Ovary (tissue), 3 donors: ENCODE data around the gene CBX2.

Experiments used
- EP300 ChIP-seq: sonication (generic); formaldehyde crosslinking; IDR thresholded peaks from one replicate; pipeline ENCODE4 v1.6.1; 2017; ENCODE audit warnings: antibody characterized with exemption
- POLR2A ChIP-seq: fragments of 450-650 bp; IDR thresholded peaks from one replicate; pipeline ENCODE4 v1.6.1; 2017; ENCODE audit warnings: antibody characterized with exemption, mild to moderate bottlenecking, moderate library complexity
- TF ChIP-seq, protein P1 (sequence below), 3 donors: fragments of 450-650 bp in 2 of 3; fragments of 200-600 bp in 1 of 3; IDR thresholded peaks; one replicate each; pipeline versions ENCODE4 v1.5.1 to v1.8.0; 2016 to 2022; ENCODE audit warnings: antibody characterized with exemption in 3 of 3, mild to moderate bottlenecking in 1 of 3
- donor health status: DM: no; HTN: no; CAD: no.

DNA sequence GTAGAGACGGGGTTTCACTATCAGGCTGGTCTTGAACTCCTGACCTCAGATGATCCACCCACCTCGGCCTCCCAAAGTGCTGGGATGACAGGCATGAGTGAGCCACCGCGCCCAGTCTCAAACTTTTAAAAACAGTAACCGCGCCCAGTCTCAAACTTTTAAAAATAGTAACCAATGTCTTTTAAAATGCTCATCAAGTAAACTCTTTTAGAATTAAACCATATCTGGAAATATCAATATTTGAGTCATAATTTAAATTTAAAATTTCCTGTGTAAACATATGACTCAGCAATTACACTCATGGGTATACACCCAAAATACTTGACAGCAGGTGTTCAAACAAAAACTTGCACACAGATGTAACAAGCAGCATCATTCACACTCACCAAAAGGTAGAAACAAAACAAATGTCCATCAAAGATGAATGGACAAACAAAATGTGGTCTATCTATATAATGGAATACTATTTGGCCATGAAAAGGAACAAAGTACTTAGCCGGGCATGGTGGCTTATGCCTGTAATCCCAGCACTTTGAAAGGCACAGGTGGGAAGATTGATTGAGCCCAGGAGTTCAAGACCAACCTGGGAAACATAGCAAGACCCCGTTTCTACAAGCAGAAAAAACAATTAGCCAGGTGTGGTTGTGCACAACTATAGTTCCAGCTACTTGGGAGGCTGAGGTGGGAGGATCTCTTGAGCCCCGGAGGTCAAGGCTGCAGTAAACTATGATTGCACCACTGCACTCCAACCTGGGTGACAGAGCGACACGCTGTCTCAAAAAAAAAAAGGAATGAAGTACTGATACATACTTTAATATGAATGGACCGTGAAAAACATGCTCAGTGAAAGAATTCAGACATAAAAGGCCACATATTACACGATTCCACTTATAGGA lies 27.1 kb upstream of the CBX2 start:
- TF ChIP-seq, protein P1, sequence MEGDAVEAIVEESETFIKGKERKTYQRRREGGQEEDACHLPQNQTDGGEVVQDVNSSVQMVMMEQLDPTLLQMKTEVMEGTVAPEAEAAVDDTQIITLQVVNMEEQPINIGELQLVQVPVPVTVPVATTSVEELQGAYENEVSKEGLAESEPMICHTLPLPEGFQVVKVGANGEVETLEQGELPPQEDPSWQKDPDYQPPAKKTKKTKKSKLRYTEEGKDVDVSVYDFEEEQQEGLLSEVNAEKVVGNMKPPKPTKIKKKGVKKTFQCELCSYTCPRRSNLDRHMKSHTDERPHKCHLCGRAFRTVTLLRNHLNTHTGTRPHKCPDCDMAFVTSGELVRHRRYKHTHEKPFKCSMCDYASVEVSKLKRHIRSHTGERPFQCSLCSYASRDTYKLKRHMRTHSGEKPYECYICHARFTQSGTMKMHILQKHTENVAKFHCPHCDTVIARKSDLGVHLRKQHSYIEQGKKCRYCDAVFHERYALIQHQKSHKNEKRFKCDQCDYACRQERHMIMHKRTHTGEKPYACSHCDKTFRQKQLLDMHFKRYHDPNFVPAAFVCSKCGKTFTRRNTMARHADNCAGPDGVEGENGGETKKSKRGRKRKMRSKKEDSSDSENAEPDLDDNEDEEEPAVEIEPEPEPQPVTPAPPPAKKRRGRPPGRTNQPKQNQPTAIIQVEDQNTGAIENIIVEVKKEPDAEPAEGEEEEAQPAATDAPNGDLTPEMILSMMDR (IDR thresholded peaks at IDR 0.05) = no peak
- no peak for TF ChIP-seq POLR2A
- no peak for TF ChIP-seq EP300
